AML-193 (cell line): Measurements from ENCODE around the gene ZNF764.
A peak's percentile ranks its signal among the peaks of the same experiment; 100 is the strongest.
"Not testable (repeated sequence)": the region's sequence is repeated elsewhere in the genome, so short reads cannot be mapped to it uniquely, and the experiment has no call there.

Experiments used
- DNase-seq, 2 experiments: peaks; one replicate each; lab custom pipeline; 2025; lab: John Stamatoyannopoulos, UW

The ZNF764 gene

DNA sequence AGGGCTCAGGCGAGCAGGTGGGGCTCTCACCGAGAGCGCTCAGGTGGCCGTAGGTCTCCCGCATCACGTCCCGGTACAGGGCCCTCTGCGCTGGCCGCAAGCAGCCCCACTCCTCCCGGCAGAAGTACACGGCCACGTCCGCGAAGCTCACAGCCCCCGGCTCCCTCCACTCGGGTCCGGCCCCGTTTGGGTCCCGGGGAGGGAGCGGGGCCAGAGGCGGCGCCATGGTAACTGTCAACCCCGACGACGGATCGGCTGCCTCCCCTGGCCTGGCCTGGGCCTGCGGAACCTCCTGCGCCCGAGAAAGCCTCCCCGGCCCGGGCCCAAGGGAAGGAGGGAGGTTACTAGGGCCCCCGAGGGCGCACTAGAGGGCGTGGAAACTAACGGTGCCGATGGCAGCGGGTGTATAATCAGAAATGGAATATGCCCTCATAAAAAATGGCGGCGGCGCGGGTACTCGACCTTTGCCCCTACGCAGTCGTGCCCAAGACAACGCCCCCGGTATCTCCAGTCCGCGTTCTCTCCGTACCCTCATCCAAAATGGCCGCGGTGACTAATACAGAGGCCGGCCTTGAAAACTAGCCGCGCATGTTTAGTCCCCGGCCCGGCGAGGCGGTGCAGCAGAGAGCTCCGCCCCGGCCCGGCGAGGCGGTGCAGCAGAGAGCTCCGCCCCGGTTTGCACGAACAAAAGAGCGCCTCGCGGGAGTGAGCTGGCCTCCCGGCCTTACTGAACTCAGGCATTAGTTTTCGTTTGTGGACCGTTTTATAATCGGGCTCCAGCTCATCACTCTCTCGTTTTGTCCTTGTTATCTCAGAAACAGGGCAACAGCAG is at the start of gene ZNF764:
Gene ZNF764, minus strand, starts transcription at position 418 of the 832 bp plus-strand sequence. Its CDS starts 192 bp downstream, at position 226.
- peak; percentile 94 to 96 for DNase-seq

DNA sequence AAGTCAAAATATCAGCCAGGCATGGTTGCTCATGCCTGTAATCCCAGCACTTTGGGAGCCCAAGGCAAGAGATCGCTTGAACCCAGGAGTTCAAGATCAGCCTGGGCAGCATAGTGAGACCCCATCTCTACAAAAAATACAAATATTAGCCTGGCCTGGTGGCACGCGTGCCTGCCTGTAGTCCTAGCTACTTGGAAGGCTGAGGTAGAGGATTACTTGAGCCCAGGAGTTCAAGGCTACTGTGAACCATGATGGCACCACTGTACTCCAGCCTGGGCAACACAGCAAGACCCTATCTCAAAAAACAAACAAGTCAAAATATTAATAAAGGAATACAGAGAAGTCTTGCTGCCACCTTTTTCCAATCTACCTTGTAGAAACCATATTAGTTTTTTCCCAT is 47.8 kb upstream of the ZNF764 start:
- no peak for DNase-seq

DNA sequence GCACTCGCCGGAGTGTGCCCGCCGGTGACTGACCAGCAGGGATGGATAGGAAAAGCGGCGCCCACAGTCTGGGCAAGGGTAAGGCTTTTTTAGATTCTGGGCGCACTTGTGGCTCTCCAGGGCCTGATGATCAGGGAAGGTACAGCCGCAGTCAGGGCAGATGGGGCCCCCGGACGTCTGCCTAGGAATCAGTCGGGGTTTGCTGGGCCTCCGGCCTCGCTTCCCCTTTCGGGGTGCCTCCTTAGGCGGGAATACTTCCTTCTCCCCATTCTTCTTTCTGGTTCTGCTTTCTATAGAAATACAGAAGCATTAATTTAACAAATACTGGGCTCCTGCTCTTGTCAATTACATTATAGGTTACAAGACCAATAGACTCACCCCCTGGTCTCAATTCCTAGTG is 47.0 kb upstream of the ZNF764 start:
- no peak for DNase-seq

DNA sequence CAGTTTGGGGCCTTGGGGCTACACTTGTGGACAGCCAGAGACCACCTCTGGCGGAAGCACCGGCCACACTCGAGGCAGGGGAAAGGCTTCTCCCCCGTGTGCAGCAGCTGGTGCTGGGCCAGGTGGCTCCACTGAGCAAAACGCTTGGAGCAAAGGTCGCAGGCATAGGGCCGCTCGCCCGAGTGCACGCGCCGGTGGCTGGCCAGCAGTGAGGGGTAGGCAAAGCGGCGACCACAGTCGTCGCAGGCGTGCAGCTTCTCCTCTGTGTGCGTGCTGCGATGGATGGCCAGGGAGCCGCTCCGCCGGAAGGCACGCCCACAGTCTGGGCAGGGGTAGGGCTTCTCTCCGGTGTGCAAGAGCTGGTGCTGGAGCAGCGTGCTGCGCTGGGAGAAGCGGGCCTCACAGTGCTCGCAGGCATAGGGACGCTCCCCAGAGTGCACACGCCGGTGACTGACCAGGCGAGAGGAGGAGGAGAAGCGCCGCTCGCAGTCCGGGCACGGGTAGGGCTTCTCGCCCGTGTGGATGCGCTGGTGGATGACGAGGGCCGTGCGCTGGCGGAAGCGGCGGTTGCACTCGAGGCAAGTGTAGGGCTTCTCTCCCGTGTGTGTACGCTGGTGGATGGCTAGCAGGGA is 46.3 kb upstream of the ZNF764 start:
- no peak for DNase-seq

DNA sequence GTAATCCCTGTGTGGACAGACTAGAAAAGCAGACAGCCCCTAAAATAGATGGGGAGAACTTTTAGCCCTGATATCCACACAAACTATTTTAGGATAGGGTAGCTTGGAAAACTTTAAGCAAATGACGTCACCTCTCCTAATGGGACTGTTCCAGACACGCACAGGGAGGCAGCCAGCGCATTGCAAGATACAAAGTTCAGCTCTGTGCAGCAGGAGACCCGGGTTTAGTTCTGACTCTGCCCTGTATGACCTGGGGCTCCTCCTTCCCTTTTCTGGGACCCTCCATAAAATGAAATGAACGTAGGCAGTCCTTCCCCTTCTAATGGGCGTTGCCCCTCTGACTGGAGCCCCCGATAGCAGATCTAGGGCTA is 45.8 kb upstream of the ZNF764 start:
- DNase-seq: no peak

DNA sequence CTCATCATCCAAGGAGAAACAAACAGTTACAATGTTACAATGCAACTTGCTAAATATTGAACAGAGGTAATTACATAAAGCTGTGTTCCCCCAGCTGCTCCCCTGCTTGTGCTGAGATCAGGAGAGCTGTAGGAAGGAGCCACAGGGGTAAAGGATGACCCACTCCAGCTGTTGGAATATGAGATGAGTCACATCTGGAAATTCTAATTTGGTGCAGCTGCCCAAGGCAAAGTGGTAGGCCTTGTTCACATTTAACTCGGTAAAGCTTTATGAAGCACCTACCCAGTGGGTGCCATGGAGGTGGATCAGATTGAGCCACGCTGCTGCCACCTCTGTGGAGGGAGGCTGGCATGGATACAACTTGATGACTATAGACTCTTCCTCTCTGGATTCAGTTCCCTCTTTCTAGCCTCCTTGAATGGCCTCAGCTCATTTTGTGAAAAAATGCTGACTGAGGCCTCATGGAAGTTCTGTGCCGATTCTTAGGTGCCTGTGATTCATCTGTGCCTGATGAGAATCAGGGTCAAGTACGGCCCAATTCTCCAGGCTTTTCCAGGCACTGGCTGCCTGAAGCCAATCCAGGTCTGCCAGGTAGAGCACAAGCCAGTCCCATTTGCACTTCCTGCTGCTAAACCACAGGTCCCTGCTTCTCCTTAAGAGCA is 44.6 kb upstream of the ZNF764 start:
- DNase-seq: no peak

DNA sequence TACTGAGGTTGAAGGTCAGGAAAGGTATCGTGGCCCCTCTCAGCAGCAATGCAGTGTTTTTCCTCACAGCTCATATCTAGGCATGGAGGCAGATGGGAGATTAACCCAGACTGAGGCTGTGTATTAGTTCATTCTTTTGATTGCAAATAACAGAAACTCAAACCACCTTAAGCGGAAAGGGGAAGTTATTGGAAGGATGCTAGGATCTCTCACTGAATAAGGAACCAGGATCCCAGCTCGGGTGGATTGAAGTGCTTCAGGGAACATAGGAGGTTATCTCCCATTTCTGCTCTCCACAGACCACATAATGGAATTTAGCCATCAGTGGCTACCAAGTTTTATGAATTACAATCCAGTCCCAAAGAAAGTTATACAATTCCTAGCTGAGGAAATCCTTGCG is 43.8 kb upstream of the ZNF764 start:
- peak; percentile 10 to 20 for DNase-seq

DNA sequence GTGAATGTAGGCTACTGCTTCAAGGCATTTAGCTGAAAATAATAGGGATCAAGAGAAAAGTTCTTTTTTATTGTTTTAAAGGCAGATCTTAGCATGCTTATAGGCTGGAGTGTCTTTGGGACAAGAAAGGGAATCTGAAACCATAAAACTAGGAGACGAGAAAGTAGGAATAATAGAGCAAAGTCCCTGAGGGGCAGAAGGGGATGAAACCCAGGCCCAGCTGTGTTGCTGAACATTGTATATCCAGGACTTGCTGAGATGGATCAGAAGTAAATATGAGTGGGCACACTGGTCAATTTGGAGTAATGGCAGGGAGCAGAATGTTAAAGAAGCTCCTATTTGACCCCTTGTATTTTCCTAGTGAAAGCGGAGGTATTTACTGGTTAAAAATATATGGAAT is 42.8 kb upstream of the ZNF764 start:
- no peak for DNase-seq

DNA sequence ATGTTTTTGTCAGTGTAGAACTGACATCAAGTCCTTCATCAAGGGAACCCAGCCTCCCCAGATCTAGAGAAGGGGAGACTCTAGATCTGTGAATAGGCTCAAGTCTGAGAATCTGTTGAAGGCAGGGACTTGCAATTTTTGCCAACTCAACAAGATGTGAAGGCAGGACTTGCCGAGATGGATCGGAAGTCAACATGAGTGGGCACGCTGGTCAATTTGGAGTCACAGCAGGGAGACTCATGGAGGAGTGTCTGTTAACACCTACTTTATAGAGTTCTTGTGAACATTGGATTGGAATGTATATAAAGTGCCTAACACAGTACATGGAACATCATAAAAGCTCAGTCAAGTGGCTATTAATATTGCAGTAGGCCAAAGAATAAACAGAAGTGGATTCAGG is 42.0 kb upstream of the ZNF764 start:
- no peak for DNase-seq

DNA sequence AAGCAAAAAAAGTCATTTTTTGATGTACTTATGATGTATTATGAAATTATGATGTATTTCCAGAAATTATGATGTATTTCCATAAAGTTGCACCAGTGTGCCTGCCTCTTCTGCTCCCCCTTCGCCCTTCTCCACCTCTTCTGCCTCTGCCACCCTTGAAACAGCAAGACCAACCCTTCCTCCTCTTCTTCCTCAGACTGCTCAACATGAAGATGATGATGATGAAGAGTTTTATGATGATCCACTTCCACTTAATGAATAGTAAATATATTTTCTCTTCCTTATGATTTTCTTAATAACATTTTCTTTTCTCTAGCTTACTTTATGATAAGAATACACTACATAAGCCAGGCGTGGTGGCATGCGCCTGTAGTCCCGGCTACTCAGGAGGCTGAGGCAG is 34.7 kb upstream of the ZNF764 start:
- DNase-seq: no peak

DNA sequence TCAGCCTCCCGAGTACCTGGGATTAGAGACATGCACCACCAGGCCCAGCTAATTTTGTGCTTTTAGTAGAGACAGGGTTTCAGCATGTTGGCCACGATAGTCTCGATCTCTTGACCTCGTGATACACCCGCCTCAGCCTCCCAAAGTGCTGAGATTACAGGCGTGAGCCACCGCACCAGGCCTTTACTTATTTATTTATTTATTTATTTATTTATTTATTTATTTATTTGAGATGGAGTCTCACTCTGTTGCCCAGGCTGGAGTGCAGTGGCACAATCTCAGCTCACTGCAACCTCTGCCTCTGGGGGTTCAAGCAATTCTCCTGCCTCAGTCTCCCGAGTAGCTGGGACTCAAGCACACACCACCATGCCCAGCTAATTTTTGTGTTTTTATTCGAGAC is 32.7 kb upstream of the ZNF764 start:
- DNase-seq: not testable (repeated sequence)

DNA sequence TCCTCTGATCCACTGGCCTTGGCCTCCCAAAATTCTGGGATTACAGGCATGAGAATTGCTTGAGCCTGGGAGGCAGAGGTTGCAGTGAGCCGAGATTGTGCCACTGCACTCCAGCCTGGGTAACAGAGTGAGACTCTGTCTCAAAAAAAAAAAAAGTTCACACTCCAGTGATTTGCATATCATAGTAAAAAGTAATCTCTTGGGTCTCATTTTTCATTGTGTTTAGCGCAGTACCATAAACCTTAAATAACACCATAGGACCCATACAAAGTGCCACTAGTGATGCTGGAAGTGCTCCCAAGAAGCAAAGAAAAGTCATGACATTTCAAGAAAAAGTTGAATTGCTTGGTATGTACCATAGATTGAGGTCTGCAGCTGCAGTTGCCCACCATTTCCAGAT is 31.4 kb upstream of the ZNF764 start:
- not testable (repeated sequence) for DNase-seq

DNA sequence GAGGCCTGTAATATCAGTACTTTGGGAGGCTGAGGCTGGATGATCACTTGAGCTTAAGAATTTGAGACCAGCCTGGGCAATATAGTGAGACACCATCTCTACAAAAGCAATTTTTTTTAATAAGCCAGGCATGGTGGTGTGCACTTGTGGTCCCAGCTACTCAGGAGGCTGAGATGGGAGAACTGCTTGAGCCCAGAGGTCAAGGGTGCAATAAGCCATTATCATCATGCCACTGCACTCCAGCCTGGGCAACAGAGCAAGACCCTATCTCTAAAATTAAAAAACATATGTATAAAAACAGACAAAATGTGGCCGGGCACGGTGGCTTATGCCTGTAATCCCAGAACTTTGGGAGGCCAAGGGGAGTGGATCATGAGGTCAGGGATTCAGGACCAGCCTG is 30.5 kb upstream of the ZNF764 start:
- DNase-seq: no peak

DNA sequence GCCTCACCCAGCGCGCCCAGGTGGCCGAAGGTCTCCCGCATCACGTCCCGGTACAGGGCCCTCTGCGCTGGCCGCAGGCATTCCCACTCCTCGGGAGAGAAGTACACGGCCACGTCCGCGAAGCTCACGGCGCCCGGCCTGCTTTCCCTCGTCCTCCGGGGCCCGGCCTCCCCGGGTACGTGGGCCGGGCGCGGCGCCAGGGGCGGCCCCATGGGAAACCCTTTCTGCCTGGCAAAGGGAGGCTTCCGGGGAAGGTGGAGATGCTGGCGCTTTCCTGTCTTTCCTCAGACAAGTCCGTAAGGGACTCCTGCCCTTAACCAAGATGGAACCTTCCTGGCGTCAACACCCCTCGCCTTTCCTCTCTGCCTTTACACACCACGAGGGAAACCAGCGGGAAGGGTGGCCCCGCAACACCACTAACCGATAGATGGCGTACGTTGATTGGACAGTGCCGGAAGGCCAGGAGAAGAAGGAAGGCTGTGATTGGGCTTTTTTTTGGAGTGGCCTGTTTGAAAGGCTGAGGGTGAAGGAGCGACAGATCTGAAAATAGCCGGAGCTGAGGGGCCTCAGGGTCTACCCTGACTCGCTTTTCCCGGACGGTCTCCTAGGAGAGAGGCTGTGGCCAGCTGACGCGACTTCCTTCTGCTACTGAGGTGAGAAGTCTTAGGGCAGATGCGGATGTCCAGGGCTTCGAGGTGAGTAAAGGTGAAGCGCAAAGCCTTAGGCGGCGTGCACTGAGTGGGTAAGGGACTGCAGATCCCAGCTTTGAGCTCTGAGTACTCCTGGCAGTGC is 27.4 kb upstream of the ZNF764 start, which contains the start of gene ZNF785:
Gene ZNF785, minus strand, starts transcription at position 298 of the 792 bp plus-strand sequence. Its CDS starts 86 bp downstream, at position 212.
- peak; percentile 95 to 97 for DNase-seq

DNA sequence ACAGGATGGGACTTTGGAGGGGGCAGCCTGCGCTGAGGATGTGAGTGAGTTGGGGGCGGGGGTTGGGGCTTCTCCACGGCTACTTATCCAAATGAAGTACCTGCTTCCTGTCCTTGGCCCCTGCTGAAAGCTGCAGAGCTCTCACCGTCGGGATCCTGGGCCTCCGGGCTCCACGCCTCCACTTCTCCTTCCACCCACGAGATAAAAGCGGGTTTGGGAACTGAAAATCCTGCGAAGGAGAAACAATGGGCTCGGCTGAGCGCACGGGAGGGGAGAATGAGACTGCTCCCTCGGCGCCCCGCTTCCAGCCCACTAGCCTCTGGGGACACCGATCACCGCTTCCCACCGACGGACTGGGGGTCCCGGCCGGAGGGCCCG is 26.8 kb upstream of the ZNF764 start:
- no peak for DNase-seq

DNA sequence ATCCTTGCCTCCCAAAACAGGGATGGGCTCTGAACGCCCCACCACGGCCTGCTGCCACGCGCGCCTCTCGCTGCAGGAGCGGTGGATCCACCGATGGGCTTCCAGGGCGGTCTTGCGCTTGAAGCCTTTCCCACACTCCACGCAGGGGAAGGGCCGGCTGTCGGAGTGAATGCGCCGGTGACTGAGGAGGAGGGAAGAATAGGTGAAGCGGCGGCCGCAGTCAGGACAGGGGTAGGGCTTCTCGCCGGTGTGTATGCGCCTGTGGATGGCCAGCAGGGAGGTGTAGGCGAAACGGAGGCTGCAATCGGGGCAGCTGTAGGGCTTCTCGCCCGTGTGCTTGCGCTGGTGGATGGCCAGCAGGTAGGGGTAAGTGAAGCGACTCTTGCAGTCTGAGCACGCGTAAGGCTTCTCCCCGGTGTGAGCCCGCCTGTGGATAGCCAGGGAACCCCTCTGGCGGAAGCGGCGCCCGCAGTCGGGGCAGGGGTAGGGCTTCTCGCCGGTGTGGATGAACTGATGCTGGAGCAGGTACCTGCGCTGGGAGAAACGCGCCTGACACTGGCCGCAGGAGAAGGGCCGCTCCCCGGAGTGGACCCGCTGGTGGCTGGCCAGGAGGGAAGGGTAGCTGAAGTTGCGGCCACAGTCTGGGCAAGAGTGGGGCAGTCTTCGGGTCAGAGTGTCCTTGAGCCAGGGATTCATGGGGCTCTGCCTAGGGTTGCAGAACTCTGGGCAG is 24.6 kb upstream of the ZNF764 start:
- no peak for DNase-seq

DNA sequence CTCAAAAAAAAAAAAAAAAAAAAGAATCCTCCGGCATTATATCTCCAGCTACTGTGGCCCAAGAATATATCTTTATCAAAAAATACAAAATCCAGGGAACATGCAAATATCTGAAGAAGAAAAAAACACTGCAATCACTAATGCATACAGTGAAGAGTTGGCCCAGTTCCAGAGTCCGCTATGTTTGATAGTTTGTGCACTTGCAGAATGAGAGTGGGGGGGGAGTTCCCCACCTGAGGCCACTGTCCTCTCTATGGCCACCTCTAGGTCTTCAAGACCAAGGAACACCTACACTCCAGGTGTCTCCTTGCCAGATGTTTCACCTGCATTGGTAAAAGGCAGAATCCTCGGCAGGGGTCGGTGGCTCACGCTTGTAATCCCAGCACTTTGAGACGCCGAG is 23.3 kb upstream of the ZNF764 start:
- no peak for DNase-seq

DNA sequence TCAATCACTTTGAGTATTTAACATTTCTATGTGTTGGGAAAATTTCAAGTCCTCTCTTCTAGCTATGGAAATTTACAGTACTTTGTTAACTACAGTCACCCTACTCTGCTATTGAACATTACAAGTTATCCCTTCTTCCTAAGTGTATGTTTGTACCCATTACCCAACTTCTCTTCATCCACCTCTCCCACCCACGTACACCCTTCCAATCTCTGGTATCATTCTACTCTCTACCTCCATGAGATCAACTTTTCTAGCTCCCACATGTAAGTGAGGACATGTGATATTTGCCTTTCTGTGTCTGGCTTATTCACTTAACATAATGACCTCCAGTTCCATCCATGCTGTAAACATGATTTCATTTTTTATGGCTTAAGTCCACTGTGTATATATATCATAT is 16.5 kb upstream of the ZNF764 start:
- DNase-seq: no peak

DNA sequence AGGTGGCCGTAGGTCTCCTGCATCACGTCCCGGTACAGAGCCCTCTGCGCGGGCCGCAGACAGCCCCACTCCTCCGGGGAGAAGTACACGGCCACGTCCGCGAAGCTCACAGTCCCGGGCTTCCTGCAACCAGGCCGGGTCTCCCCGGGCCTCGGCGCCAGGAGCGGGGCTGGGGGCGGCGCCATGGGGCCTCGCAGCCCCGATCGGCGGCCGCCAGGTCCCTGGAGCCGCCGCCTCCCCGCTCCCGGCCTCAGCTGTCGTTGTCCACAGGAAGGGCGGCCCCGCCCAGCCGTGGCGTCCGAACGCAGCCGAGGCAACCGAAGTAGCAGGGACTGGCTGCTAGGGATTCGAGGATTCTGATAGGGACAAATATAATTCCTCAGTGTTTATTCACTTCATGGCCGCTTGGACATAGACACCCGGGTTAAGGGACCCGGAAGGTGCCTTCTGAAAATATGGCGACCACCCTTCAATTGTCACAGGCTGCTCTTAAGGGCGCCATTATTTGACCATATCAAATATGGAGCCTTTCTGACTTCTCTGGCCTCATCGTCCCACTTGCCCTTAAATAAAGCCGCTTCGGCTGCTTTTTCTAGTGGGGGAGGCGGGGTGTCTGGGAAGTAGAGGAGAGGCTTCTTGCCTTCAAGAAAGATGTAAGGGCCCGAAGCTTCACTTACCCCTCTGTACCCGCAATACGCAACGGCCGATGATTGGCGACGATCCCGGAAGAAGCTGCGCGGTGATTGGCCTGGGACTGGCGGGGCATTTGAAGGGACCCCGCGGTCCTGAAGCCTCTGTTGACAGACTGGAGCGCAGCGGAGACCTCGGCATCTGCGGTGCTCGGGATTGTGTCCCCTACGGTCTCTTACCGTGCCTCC is 13.5 kb upstream of the ZNF764 start, which contains the start of gene ZNF688:
Gene ZNF688, minus strand, starts transcription at position 270 of the 878 bp plus-strand sequence. Its CDS starts 85 bp downstream, at position 185.
- peak; percentile 97 for DNase-seq
